Retinal pigment epithelial cell (primary cell): ENCODE results near the gene PADI3.
"Not testable (repeated sequence)": the region's sequence is repeated elsewhere in the genome, so short reads cannot be mapped to it uniquely, and the experiment has no call there.

Source experiments
- DNase-seq: peaks from one replicate; pipeline ENCODE4 v3.0.0-alpha.2; 2010; ENCODE audit warnings: low read depth
- H3K4me3 ChIP-seq: 2 replicates; pipeline ENCODE4 v1.5.1; 2011; ENCODE audit warnings: mild to moderate bottlenecking, low read length, control low read depth, moderate library complexity
- CTCF ChIP-seq: conservative IDR thresholded peaks from 2 replicates; pipeline ENCODE4 v1.5.1; 2011; ENCODE audit warnings: low read depth, low read length, control low read depth, inconsistent platforms

The PADI3 gene

GRCh38 chr1:17315542-17316130 lies 66.7 kb downstream of the PADI3 start:
- no peak overlapping the region for H3K4me3 ChIP-seq
- TF ChIP-seq CTCF = no peak
- no peak for DNase-seq

DNA sequence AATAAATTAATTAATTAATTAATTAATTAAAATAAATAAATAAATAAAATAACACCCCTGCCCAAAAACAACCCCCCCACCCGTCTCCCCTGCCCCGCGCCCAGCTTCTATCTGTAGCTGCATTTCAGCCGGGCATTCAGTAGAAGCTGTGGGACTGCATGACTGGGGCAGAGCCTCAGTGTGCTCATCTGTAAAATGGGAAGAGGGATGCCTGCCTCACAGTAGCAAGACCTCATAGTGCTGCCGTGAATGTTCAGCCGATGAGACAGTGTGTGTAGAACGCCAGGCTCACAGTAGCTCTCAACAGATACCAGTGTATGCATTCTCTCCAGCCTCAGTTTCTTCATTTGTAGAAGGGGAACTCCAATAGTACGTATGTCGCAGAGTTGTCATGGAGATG lies 67.8 kb downstream of the PADI3 start:
- TF ChIP-seq CTCF = no peak
- H3K4me3 ChIP-seq = no peak overlapping the region
- DNase-seq = no peak

DNA sequence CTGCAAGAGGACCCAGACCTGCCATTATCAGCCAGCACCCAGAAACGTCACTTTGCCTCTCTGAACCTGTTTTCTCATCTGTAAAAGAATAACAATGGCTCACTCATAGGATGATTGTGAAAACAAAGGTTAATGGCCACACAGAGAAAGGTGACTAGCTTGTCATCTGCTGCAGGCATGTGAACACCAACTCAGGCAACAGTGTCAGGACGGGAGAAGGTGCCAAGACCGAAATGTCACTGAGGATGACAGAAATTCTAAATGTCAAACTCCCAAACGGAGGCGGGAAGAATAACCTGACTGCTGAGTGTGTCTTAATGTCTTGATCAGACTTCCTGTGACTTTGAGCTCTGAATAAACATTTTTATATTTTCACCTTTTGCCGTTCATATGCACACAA lies 69.4 kb downstream of the PADI3 start:
- TF ChIP-seq CTCF = no peak
- no peak for DNase-seq
- H3K4me3 ChIP-seq = no peak overlapping the region

DNA sequence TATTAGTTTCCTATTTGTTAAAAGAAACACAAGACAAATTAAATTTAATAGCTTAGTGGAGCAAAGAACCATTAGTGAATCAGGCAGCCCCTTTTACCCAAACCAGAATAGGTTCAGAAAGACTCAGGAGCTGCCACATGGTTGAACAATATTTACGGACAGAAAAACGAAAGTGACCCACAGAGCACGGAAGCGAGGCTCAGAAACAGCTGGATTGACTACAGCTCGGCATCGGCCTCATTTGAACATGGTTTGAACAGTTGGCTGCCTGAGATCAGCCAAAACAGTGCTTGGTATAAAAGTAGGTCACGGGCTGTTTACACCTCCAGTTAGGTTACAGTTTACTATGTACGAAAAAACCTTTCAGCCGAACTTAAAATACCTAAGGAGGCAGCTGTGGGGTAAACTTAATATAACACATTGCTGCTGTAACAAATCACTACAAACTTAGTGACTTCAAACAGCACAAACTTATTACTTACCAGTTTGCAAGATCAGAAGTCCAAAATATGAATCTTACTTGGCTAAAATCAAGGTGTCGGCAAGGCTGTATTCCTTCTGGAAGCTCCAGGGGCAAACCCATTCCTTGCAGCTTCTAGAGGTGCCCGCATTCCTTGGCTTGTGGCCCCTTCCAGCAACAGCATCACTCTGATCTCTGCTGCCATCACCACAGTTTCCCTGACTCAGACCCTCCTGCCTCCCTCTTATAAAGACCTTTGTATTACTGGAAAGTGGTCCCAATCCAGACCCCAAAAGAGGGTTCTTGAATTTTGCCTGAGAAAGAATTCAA lies 70.9 kb downstream of the PADI3 start:
- no peak for DNase-seq
- TF ChIP-seq CTCF = no peak
- no peak overlapping the region for H3K4me3 ChIP-seq

DNA sequence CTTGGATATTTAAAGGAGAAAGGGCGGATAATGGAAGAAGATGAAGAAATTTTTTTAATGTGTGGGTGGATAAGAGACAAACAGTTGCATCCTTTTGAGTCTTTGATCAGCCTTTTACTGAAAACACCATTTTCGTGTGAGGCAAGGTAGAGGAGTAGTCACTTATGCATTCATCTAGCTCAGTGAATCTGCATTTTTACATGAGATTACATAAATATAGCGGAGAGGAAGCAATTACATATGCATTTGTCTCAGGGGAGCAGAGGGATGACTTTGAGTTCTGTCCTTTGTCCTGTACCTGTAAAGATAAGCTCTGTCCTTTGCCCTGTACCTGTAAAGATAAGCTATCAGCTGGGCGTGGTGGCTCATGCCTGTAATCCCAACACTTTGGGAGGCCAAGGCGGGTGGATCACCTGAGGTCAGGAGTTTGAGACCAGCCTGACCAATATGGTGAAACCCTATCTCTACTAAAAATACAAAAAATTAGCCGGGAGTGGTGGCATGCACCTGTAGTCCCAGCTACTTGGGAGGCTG lies 73.0 kb downstream of the PADI3 start:
- DNase-seq, H3K4me3 ChIP-seq: not testable (repeated sequence)

GRCh38 chr1:17328855-17329254 lies 80.0 kb downstream of the PADI3 start:
- DNase-seq = no peak
- TF ChIP-seq CTCF = no peak
- H3K4me3 ChIP-seq = no peak overlapping the region

DNA sequence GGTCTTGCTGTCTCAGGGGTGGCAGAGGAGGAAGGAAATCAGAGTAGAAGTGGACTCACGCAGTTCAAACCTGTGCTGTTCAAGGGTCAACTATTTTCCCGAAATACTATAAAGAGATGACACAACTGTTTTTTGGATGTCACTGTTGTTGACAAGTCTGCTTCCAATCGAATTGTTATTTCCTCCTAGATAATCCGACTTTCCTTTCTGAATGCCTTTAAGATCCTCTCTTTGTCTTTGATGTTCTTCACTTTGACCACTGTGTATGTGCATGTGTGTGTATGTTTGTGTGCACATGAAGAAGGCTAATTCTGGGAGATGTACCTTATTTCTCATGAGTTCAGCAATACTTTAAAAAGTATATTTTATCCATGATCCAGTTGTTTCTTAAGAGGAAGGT lies 80.7 kb downstream of the PADI3 start:
- no peak for DNase-seq
- TF ChIP-seq CTCF = no peak
- no peak overlapping the region for H3K4me3 ChIP-seq
